NCI-H1436 (cell line): Measurements from ENCODE around the gene FGD2.
A peak's percentile ranks its signal among the peaks of the same experiment; 100 is the strongest.
"Not testable (repeated sequence)": the region's sequence is repeated elsewhere in the genome, so short reads cannot be mapped to it uniquely, and the experiment has no call there.

Experiments used
- DNase-seq: peaks from one replicate; lab custom pipeline; 2025; lab: John Stamatoyannopoulos, UW

Gene FGD2

GRCh38 chr6:36971921-36972673 is 33.4 kb upstream of the FGD2 start:
- DNase-seq = no peak

GRCh38 chr6:36973190-36973589 is 32.3 kb upstream of the FGD2 start:
- no peak for DNase-seq

DNA sequence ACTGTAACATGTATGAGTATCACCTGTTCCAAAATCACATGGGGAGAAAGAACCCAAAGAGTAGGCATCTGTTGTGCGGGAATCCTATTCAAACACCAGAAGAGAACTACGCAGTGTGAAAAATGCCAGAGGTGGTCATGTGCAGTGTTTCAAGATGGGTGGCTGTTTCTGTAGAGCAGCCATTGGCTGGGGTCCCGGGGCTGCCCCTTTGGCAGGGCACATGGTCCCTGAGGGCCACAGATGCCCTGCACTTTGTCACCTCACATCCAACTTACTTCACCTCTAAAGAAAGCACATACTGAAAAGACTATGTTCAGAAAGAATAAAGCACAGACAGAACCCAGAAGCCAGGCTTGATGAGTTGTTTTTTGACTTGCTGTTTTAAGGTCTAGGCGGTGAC is 31.8 kb upstream of the FGD2 start:
- no peak for DNase-seq

DNA sequence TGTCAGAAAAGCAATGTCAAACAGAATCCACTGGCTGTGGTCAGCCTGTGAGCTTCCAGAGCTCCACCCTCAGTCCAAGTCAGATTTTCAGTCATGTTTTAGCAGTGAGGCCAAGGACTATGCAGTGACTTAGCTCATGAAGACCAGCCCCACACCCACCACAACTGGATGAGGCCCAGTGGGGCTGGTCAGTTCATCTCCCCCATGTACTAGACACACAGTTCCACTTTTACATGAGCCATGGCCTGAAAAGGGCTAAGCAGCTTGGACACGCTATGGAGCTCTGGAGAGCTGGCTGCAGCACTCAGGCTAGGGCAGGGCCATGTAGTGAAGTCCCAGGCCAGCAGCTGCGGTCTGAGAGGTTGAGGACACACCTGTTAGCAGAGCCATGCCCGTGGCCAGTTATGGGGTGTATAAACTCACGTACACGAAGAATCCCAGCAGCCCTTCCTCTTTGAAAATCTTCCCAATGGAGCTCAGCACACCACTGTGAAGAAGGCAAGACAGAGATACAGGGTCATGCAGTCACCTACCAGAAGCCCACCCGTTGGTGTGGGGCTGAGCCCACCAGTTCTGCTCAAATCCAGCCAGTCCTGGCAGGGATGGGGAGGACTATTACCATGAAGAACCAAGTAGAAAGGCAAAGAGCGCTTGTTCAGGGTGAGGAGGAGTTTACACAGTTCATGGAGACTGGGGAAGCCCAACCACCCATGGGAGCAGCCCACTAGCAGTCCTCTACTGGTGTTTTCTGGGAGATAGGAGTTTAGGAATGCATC is 30.0 kb upstream of the FGD2 start:
- no peak for DNase-seq

DNA sequence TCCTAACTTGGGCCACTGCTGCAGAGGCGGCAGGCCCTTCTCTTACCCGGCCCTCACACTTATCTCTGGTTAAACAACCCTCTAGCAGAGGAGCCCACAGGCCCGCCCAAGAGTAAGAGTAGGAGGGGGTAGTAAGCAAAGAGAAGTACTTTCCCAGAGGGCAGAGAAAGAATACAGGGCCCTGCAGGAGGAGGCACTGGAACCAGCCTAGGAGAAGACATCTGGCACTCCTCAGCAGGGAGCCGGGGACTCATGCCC is 29.5 kb upstream of the FGD2 start:
- no peak for DNase-seq

- DNase-seq = no peak
These were observed 28.9 kb upstream of the FGD2 start for GRCh38 chr6:36976509-36976908.

GRCh38 chr6:36976931-36977330 is 28.5 kb upstream of the FGD2 start:
- no peak for DNase-seq

GRCh38 chr6:36977470-36977941 is 27.9 kb upstream of the FGD2 start:
- no peak for DNase-seq

- DNase-seq = no peak
These were observed 26.8 kb upstream of the FGD2 start for GRCh38 chr6:36978421-36979346.

GRCh38 chr6:36979347-36979742 is 26.1 kb upstream of the FGD2 start:
- DNase-seq = peak; percentile 30

GRCh38 chr6:36980129-36980528 is 25.3 kb upstream of the FGD2 start:
- DNase-seq = no peak

- no peak for DNase-seq
These were observed 24.4 kb upstream of the FGD2 start for GRCh38 chr6:36980876-36981619.

- no peak for DNase-seq
These were observed 21.9 kb upstream of the FGD2 start for GRCh38 chr6:36983538-36983937.

DNA sequence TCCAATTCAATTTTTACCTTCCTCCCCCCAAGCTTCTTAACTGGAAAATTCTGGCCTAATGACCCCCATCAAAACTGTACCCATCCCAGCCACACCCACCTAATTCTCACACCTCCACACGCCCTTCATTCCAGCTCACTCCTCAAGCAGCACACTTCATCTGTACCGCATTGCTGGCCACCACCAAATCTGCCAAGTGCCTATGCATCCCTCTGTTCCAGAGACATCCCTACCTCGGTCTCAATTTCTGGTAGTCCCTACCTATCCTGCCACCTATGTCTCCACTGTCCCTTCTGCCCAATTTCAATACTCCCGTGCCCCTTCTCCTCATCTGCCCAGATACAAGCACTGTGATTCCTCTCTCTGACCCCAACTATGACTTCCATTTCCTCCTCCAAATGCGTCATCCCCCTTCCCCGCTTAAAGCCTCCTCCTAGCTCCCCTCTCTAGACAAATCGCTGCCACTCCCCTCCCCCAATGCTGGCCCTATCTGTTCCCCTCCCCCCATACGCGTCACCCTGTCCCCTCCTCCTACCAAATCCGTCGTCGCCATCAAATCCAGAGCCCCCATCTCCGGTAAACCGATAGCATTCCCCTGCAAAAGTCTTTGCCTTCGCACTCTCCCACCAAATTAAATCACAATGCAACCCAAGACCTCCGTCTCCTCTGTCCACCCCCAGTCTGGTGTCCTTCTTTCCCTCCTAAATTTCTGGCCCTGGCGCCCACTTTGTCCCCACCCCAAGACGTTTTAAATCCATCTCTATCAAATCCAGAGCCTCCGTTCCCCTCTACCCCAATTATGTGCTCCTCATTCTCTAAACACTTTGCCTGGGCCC is 20.7 kb upstream of the FGD2 start:
- DNase-seq = peak; percentile 44

- no peak for DNase-seq
These were observed 20.0 kb upstream of the FGD2 start for GRCh38 chr6:36985417-36985807.

DNA sequence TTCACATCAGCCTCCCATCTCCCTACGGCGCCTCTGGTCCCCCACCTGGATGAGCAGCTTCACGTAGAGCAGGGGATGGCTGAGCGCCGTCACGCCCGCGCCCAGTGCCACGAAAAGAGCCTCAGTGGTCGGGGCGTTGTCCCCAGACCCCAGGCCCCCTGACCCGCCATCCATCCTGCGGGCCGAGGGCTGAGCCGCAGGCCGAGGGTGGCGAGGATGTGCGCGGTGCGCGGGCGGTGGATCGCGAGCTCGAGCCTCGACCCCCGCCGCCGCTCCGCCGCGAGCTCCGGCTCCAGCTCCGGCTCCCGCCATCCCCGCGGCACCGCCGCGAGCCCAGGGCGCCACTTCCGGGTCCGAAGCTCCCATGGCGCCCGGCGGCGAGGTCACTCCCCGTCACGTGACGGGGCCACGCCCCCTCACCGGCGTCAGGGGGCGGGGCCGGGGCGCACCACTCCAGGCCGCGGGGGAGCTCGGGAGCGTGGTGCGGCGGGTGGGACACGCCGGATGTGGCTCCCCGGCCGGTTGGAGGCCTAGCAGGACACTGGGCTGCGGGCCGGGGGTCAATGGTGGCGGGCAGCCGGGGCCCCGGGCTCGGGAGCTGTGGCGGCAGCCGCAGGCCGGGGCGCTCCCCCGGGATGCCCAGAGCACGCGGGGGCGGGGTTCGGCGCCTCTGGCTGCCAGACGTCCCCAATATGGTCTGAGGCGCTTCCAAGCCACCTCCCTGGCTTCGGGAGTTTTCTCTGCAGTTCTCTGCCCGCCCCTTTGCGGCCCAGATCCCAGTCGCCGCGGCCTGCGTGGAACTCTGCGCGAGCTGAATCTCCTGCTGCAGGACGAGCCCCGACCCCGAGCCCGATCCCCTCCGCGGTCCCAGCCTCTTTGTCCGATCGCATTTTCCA is 19.4 kb upstream of the FGD2 start, which contains the start of gene MTCH1:
Gene MTCH1 (minus strand): TSS at position 389 of the 896 bp plus-strand sequence. CDS start 23 bp downstream, at position 366.
- DNase-seq = peak; percentile 86

- no peak for DNase-seq
These were observed 18.8 kb upstream of the FGD2 start for GRCh38 chr6:36986704-36987047.

GRCh38 chr6:36989264-36989663 is 16.2 kb upstream of the FGD2 start:
- no peak for DNase-seq

- DNase-seq = not testable (repeated sequence)
These were observed 15.1 kb upstream of the FGD2 start for GRCh38 chr6:36990401-36990800.
